ENCODE measurements around the gene PACS2. TPM values are rescaled to one million over a fixed set of nuclear protein-coding genes. Genes with fewer than 3 reads are reported as not detected.

Gene PACS2
- total RNA-seq, 4 donors from 2014 or later = 37.1 to 116 (median 52.2) TPM

- no peaks in the 10 kb centered on the region for H3K27me3 ChIP-seq
- no peak for TF ChIP-seq CTCF (IDR thresholded peaks at IDR 0.05)
- no peak for TF ChIP-seq POLR2A (IDR thresholded peaks at IDR 0.05)
- H3K36me3 ChIP-seq = no peaks in the 10 kb centered on the region
- no peak overlapping the region for H3K27ac ChIP-seq
- no peak for DNase-seq
- H3K4me3 ChIP-seq = no peak overlapping the region
- no peaks in the 10 kb centered on the region for H3K9me3 ChIP-seq
- intact Hi-C loops (cut with DNase I; ENCODE audit: low total_unique reads) = no loop called here
- H3K4me1 ChIP-seq = no peaks in the 10 kb centered on the region
These were observed 67.1 kb downstream of the PACS2 start for GRCh38 chr14:105381446-105382342.

- H3K27ac ChIP-seq = no peak overlapping the region
- no peak for DNase-seq
- intact Hi-C loops (cut with DNase I; ENCODE audit: low total_unique reads) = no loop called here
- TF ChIP-seq POLR2A (IDR thresholded peaks at IDR 0.05) (no peak), CTCF (IDR thresholded peaks at IDR 0.05) (no peak)
- H3K27me3 ChIP-seq = no peaks in the 10 kb centered on the region
- no peaks in the 10 kb centered on the region for H3K9me3 ChIP-seq
- H3K4me1 ChIP-seq = no peaks in the 10 kb centered on the region
- no peaks in the 10 kb centered on the region for H3K36me3 ChIP-seq
- H3K4me3 ChIP-seq = no peak overlapping the region
These were observed 68.0 kb downstream of the PACS2 start for GRCh38 chr14:105382343-105383082.

GRCh38 chr14:105383083-105383730 is 68.7 kb downstream of the PACS2 start:
- Histone ChIP-seq H3K4me1 (no peaks in the 10 kb centered on the region), H3K9me3 (no peaks in the 10 kb centered on the region), H3K36me3 (no peaks in the 10 kb centered on the region), H3K27me3 (no peaks in the 10 kb centered on the region), H3K4me3 (no peak overlapping the region), H3K27ac (no peak overlapping the region)
- no peak for DNase-seq
- intact Hi-C loops (cut with DNase I; ENCODE audit: low total_unique reads) = no loop called here
- TF ChIP-seq POLR2A (IDR thresholded peaks at IDR 0.05) = no peak
- no peak for TF ChIP-seq CTCF (IDR thresholded peaks at IDR 0.05)

- DNase-seq = no peak
- Histone ChIP-seq H3K27me3 (no peaks in the 10 kb centered on the region), H3K4me3 (no peak overlapping the region), H3K9me3 (no peaks in the 10 kb centered on the region), H3K4me1 (no peaks in the 10 kb centered on the region), H3K27ac (no peak overlapping the region), H3K36me3 (no peaks in the 10 kb centered on the region)
- TF ChIP-seq POLR2A (IDR thresholded peaks at IDR 0.05) (no peak), CTCF (IDR thresholded peaks at IDR 0.05) (no peak)
- intact Hi-C loops (cut with DNase I; ENCODE audit: low total_unique reads) = no loop called here
These were observed 69.6 kb downstream of the PACS2 start for GRCh38 chr14:105384041-105384557.
